ENCODE measurements around the gene CLEC4G.

The CLEC4G gene

DNA sequence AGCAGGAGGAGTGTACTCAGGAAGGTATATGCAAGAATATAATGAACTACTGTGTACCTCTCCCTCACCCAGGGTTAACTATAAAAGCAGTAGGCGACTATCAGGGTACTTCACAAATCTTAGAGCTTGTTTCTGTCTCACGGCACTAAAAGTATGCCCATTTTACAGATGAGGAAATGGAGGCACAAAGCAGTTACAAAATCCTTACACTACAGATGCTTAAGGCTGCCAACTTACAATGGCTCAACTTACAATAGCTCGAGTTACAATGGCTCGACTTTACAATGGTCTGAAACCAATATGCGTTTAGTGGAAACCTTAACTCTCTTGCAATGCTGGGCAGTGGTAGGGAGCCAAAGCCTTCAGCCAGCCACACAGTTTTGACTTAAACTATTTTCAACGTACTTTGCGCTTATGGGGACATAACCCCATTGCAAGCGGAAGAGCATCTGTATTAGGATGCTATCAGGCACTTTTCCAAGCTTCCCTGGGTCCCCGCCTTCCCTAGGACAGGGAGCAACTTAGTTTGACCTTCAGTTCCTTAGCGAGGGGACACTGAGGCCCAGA is 34.1 kb downstream of the CLEC4G start:
- DNase-seq (ENCODE audit: low read depth, low spot score), result no peak

DNA sequence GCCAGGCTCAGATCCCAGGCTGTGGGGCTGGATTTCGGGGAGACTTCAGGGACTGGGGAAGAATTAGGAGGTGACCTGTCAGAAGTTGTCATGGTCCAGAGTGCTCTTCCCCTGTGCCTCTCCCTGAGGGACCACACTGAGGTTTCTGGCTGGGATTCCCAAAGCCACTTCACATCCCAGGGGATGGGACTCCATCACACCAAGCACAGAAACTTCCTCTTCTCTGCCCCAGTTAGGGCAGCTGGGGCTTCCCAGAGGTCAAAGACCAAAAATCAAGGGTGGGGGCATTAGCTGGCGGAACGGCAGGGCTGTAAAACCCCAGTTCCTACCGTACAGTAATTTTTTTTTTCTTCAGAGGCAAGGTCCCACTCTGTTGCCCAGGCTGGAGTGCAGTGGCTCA is 37.4 kb downstream of the CLEC4G start:
- no peak for DNase-seq (ENCODE audit: low read depth, low spot score)

DNA sequence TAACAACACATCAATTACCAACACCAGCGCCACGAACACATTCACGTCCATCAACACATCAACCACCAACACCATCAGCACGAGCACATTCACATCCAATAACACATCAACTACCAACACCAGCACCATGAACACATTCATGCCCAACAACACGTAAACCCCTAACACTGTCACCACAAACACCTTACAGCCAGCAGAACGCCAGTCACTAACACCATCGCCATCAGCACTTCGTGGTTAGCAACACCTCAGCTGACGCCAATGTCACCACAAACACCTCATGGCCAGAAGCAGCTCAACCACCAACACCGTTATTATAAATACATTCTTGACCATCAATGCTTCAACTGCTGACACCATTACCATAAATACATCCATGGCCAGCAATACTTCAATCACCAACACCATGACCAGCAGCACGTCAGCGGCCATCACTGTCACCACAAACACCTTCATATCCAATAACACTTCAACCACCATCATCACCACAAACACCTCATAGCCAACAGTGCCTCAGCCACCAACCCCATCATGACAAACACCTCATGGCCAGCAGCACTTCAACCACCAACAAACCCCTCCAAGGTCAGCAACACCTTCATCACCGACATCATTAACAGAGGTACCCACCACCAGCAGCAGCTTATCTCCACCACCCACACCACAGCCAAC is 39.4 kb downstream of the CLEC4G start:
- no peak for DNase-seq (ENCODE audit: low read depth, low spot score)

DNA sequence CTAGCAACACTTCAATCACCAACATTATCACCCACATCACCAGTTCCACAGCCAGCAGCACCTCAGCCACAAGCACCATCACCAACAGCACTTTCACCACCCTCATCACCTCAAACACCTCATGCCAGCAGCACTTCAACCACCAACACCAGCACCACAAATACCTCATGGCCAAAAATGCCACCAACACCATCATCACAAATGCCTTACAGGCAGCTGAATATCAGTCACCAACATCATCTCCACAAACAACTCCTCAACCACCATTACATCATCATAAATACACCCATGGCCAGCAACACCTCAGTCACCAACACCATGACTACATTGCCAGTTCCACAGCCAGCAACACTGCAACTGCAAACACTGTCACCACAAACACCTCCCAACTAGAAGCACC is 40.4 kb downstream of the CLEC4G start:
- DNase-seq (ENCODE audit: low read depth, low spot score), result no peak

DNA sequence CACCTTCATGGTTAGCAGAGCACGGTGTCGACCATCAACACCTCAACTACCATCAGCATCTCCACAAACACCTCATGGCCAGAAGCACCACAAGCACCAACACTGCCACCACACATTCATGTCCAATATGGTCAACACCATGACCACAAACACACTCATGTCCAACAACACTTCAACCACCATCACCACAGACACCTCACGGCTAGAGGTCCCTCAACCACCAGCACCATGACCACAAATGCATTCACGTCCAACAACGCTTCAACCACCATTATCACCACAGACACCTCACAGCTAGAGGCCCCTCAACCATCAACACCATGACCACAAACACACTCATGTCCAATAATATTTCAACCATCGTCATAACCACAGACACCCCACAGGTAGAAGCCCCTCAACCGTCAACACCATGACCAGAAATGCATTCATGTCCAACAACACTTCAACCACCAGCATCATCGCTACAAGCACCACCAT is 41.1 kb downstream of the CLEC4G start:
- DNase-seq (ENCODE audit: low read depth, low spot score), result no peak

DNA sequence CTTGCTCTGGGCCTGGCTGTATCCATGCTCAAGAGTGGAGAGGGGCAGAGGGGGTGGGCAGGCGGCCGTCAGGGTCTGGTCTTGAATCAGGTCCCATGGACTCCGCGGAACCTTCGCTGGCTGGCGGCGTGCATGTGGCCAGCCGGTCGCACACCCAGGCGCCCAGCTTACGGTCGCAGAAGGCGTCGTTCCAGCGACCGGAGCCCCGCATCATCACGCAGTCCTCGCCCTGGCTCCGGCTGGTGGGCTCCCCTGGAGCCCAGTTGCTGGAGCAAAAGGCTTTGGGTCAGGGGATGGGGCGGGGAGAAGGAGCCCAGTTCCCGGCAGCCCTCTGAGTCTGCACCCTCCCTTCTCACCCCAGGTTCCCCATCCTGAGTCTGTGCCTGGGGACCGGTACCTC is 42.7 kb downstream of the CLEC4G start:
- DNase-seq (ENCODE audit: low read depth, low spot score), result no peak

DNA sequence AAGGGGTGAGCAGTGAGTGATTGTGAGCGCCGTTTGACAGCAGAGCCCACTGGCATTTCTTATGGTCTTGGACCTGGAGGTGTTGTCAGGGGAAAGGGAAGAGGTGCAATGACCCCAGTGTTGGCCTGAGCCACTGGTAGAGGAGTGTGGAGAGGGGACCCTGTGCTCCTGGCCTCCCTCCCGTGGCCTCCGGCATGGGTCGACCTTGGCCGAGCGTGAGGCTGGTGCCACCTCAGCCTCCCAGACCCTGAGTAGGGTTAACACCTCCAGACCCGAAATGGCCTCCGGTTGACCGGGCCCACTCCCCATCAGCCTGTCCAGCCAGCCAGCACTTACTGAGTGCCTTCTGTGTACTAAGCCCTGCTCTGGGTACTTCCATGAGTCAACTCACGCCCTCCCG is 44.7 kb downstream of the CLEC4G start:
- DNase-seq (ENCODE audit: low read depth, low spot score), result no peak

DNA sequence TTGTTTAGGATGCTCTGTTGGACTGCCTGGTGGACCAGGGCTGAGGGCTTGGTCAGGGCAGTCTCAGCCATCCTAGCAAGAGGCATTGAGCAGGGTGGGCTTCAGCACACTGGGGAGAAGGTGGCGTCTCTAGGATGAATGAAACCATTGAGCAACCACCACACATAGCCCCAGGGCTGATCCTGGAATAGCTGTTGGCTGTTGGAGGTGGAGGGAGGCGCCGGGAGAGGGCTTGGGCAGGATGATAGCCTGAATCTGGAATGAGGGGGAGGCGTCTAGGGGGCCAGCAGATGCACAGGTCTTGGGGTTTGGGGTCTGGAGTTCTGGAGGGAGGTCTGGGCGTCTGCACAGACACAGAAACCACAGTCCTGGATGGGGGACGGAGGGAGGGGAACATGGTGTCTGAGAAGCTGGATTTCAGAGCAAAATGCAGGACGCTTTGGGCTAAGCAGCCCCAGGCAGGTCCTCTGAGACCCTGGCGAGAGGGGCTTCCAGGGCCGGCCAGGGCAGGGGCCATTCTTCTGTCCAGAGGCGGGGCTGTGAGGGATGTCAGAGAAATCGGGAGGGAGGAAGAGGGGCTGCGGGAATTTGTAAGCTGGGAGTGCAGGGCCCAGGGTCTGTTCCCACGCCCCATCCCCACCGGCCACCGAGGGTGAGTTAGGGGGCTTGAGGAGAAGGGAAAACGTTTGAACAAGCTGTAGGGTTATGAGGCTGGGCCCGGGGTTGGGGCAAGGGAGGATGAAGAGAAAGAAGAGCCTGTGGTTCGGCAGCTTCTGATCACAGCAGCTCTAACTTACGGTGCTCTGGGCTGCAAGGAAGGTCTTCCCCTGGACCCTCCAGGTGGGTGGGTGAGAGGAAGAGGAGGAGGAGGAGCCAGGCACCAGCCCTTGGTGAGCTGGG is 46.1 kb downstream of the CLEC4G start:
- no peak for DNase-seq (ENCODE audit: low read depth, low spot score)

DNA sequence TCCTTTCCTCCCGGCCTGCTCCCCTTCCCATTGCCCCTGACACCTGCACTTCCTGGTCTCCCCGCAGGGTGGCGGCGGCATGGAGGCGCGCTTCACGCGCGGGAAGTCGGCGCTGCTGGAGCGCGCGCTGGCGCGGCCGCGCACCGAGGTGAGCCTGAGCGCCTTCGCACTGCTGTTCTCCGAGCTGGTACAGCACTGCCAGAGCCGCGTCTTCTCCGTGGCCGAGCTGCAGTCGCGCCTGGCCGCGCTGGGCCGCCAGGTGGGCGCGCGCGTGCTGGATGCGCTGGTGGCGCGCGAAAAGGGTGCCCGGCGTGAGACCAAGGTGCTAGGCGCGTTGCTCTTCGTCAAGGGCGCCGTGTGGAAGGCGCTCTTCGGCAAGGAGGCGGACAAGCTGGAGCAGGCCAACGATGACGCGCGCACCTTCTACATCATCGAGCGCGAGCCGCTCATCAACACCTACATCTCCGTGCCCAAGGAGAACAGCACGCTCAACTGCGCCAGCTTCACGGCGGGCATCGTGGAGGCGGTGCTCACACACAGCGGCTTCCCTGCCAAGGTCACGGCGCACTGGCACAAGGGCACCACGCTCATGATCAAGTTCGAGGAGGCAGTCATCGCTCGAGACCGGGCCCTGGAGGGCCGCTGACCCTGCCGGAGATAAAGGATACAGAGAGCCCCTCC is 49.6 kb downstream of the CLEC4G start:
- no peak for DNase-seq (ENCODE audit: low read depth, low spot score)

DNA sequence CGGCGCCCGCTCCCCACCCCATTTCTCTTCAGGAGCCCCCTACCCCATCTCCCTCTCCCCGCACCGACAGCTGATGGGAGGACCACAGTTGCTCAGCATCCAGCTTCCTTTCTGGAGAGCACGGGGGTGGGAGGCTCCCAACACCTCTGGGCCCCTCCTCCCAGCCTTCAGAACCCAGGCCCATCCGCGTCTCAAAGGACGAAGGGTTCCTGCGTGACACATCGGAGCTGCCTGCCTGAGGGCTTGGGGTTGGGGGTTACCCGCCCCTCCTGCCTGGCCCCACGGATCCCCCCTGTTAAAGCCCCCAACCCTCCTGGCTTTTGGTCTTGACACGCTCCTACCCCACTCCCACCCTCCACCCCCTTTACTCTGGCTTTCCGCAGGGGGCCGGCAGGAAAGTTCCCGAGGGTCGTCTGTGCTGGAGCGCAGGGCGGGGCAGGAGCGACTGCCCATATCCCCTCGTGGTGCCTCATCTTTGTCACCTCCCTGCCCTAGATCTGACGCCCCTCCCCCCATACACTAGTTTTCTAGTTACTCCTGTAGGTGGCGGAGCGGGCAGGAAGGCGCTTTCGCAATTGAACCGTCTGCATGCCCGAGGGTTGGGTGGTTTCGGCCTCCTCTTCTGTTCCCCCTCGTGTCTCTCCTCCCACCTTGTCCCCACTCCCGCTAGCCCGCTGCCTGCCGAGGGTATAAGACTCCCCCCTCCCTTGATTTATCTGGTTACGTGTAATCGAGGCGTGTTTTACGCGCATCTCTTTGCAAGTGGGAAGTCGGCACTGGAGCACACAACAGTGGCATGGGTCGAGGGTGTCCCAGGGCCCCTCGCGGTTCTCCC is 50.4 kb downstream of the CLEC4G start:
- peak; percentile 70 for DNase-seq (ENCODE audit: low read depth, low spot score)

DNA sequence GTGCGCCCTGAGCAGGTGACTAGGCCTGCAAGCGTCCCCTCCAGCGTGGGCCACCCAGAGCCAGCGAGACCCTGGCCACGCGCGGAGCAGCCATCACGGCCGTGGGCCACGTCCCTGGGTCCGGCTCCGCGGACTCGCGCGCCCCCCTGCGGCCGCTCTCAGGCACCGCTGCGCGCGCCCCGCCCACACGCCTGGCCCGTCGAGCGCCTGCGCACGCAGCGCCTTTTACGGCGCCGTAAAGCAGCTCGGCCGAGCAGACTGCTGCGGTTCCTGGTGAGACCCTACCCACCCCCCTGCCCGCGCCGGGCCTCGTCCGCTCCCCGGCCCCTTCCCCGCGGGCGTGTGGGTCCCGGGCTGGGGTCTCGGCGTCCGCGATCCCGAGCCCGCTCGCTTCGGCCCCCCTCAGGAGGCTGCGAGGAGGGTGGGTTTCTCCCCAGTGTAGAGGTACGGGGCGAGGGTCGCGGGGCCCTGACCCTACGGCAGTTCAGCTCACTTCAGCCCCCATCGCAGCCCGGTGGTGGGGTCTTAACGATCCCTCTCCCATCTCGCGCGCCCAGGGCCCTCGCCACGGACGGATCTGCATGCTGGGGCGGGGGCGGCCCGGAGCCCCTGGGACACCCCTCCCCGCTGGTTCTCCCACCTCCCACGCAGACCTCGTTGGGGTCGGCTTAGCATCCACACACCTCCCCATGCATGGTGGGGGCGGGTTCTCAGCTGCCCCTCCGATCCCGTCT is 51.1 kb downstream of the CLEC4G start, which contains the start of gene TRAPPC5:
TSS of gene TRAPPC5 (plus strand) at position 228 of the 734 bp plus-strand sequence. CDS start 1,421 bp downstream, outside the sequence.
- DNase-seq (ENCODE audit: low read depth, low spot score), result peak; percentile 76

DNA sequence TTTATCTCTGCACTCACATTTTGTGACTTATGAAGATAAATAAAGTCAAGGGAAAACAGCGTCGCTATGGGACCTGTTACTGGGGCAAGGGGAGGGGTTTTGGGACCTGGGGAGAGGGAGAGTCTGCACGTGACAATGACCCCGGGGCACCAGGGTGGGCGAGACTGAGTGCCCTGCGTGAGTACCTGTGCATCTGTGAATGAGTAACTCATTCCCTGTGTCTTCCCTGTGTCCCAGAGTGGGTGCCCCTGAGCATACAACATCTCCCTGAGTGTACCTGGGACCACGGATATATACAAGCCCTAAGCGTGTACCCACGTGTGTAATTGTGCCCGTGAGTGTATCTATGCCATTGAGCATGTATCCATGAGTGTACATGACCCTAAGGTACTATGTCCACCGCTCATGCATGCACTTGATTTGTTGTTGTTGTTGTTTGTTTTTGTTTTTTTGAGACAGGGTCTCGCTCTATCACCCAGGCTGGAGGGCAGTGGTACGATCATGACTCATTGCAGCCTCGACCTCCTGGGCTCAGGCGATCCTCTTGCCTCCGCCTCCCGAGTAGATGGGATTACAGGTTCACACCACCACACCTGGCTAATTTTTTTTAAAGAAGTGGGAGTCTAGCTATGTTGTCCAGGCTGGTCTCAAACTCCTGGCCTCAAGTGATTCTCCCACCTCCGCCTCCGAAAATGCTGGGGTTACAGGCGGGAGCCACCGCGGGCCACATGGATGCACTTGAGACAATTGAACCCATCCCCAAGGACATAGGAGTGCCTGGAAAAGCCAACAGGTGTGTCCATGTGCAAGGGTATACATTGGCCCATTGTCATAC is 51.9 kb downstream of the CLEC4G start:
- DNase-seq (ENCODE audit: low read depth, low spot score), result no peak

DNA sequence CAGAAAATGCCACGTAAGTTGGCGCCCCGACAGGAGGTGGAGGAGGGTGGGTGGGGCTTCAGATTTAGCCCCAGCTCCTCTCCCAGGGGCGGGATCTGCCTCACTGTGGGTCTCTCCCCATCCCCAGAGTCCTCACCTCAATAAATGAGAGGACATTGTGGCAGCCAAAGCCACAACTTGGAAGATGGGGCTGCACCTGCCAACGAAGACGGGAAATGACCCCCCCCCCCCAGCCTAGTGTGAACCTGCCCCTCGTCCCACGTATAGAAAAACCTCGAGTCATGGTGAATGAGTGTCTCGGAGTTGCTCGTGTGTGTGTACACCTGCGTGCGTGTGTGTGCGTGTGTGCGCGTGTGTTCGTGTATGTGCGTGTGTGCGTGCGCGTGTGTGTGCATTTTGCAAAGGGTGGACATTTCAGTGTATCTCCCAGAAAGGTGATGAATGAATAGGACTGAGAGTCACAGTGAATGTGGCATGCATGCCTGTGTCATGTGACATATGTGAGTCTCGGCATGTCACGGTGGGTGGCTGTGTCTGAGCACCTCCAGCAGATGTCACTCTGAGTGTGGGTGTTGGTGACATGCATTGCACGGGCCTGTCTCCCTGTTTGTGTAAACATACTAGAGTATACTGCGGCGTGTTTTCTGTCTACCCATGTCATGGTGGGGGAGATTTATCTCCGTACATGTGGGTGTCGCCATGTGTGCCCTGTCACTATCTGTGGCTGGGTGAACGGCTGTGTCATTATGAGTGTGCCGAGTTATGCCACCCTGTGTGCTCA is 52.7 kb downstream of the CLEC4G start:
- peak; percentile 62 for DNase-seq (ENCODE audit: low read depth, low spot score)
